ENCODE measurements around the gene ARHGAP26.

DNA sequence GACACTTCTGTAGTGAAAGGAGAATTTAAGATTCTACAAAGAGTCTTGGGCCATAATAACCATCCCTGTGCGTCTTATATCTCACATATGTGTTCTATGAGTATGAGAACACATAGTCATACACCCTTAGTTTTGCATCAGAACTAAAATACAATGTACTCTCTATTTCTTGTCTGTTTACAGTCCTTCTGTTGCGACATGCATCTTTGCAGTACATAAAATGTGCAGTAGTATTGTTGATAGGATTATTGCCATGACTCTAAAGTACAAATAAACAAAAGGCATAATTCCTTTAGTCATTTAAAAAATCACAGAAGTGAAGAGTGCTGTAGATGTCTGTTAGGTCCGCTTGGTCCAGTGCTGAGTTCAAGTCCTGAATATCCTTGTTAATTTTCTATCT lies 431.4 kb downstream of the ARHGAP26 start:
- TF ChIP-seq, protein P1, sequence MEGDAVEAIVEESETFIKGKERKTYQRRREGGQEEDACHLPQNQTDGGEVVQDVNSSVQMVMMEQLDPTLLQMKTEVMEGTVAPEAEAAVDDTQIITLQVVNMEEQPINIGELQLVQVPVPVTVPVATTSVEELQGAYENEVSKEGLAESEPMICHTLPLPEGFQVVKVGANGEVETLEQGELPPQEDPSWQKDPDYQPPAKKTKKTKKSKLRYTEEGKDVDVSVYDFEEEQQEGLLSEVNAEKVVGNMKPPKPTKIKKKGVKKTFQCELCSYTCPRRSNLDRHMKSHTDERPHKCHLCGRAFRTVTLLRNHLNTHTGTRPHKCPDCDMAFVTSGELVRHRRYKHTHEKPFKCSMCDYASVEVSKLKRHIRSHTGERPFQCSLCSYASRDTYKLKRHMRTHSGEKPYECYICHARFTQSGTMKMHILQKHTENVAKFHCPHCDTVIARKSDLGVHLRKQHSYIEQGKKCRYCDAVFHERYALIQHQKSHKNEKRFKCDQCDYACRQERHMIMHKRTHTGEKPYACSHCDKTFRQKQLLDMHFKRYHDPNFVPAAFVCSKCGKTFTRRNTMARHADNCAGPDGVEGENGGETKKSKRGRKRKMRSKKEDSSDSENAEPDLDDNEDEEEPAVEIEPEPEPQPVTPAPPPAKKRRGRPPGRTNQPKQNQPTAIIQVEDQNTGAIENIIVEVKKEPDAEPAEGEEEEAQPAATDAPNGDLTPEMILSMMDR (IDR thresholded peaks at IDR 0.05), result no peak
- no peak for TF ChIP-seq POLR2A (IDR thresholded peaks at IDR 0.05)
